Endothelial cell of umbilical vein (primary cell): Measurements from ENCODE around the gene MIA. TPM values are rescaled to one million over a fixed set of nuclear protein-coding genes. Genes with fewer than 3 reads are reported as not detected.
"Not testable (repeated sequence)": the region's sequence is repeated elsewhere in the genome, so short reads cannot be mapped to it uniquely, and the experiment has no call there.

Experiments
- BruUV-seq: library from RNA; stranded (reverse); fragments of 400-500 nt; replicated peaks from 2 replicates; lab custom pipeline; 2021; lab: Mats Ljungman, UMichigan
- CTCF ChIA-PET: fragments of 300-600, 350-600 bp; sonication (Branson Sonifier 250); formaldehyde crosslinking; loops from one replicate; lab custom pipeline; 2021; ENCODE audit warnings: antibody characterized with exemption, inconsistent platforms; lab: Charles Lee
- POLR2A ChIA-PET: fragments of 300-600, 350-600 bp; sonication (Branson Sonifier 250); formaldehyde crosslinking; loops from one replicate; lab custom pipeline; 2021; ENCODE audit warnings: antibody characterized with exemption, inconsistent platforms; lab: Charles Lee
- DNase-seq: peaks from one replicate; pipeline ENCODE4 v3.0.0-alpha.2; 2011; ENCODE audit warnings: low read depth, low spot score
- FAIRE-seq: peaks from 2 replicates; lab custom pipeline; 2011; peaks lifted over from hg19 to GRCh38; lab: Jason Lieb, UNC
- H2AFZ ChIP-seq: 2 replicates; pipeline ENCODE4 v1.6.0; 2012; ENCODE audit warnings: low read depth, low read length, control low read depth, inconsistent platforms
- H3K27ac ChIP-seq: 2 replicates; pipeline ENCODE4 v1.5.1; 2011; ENCODE audit warnings: low read depth, mild to moderate bottlenecking, control low read depth, low read length, moderate library complexity; ENCODE audit not compliant: insufficient read depth
- H3K27me3 ChIP-seq, 2 experiments: 2 replicates each; pipeline versions ENCODE4 v1.6.0 to v1.6.1; 2011; ENCODE audit warnings: low read length in 2 of 2, mixed read lengths in 1 of 2; ENCODE audit not compliant: control insufficient read depth in 2 of 2, insufficient read depth in 2 of 2
- H3K36me3 ChIP-seq, 2 experiments: 2 replicates in 1 of 2; 3 replicates in 1 of 2; pipeline ENCODE4 v1.5.1; 2011; ENCODE audit warnings: low read length in 2 of 2, mild to moderate bottlenecking in 1 of 2, moderate library complexity in 1 of 2; ENCODE audit not compliant: control insufficient read depth in 2 of 2, insufficient read depth in 2 of 2; ENCODE audit errors: extremely low read depth in 1 of 2
- H3K4me1 ChIP-seq: 3 replicates; pipeline ENCODE4 v1.5.1; 2011; ENCODE audit warnings: mild to moderate bottlenecking, low read length; ENCODE audit not compliant: control insufficient read depth, insufficient read depth; ENCODE audit errors: extremely low read depth
- H3K4me2 ChIP-seq: 2 replicates; pipeline ENCODE4 v1.6.1; 2011; ENCODE audit warnings: low read length, control low read depth, mixed read lengths; ENCODE audit not compliant: insufficient read depth
- H3K4me3 ChIP-seq, 3 experiments: fragments of 200-600 bp in 1 of 3; sonication (generic), shearing (Covaris generic) in 1 of 3; replicated peaks in 1 of 3; 2 replicates each; pipeline ENCODE4 v1.5.1; 2011 to 2016; ENCODE audit warnings: control low read depth in 3 of 3, low read length in 3 of 3, mild to moderate bottlenecking in 2 of 3, inconsistent platforms in 1 of 3, low read depth in 1 of 3, moderate library complexity in 1 of 3; ENCODE audit not compliant: insufficient read depth in 1 of 3
- H3K79me2 ChIP-seq: 2 replicates; pipeline ENCODE4 v1.6.0; 2012; ENCODE audit warnings: low read length, inconsistent platforms; ENCODE audit not compliant: control insufficient read depth, insufficient read depth
- H3K9ac ChIP-seq: replicated peaks from 2 replicates; pipeline ENCODE3; 2011; ENCODE audit warnings: low read length, control low read depth; ENCODE audit not compliant: insufficient read depth; ENCODE audit errors: extremely low read depth
- H3K9me1 ChIP-seq: replicated peaks from 3 replicates; pipeline ENCODE4 v1.6.0; 2011; ENCODE audit warnings: mild to moderate bottlenecking, low read length; ENCODE audit not compliant: control insufficient read depth, insufficient read depth; ENCODE audit errors: extremely low read depth
- H3K9me3 ChIP-seq: replicated peaks from 2 replicates; pipeline ENCODE4 v1.5.1; 2012; ENCODE audit warnings: low read length, inconsistent platforms; ENCODE audit not compliant: control insufficient read depth, insufficient read depth
- H4K20me1 ChIP-seq: replicated peaks from 2 replicates; pipeline ENCODE3; 2011; ENCODE audit warnings: mild to moderate bottlenecking, low read length; ENCODE audit not compliant: control insufficient read depth, insufficient read depth; ENCODE audit errors: extremely low read depth
- CTCF ChIP-seq, 2 donors: IDR thresholded peaks; 1 replicate in 1 of 2; 2 replicates in 1 of 2; pipeline ENCODE4 v1.5.1; 2011; ENCODE audit warnings: low read length in 2 of 2, mild to moderate bottlenecking in 2 of 2, moderate library complexity in 2 of 2, control low read depth in 1 of 2, inconsistent platforms in 1 of 2, low read depth in 1 of 2; ENCODE audit not compliant: insufficient read depth in 1 of 2; ENCODE audit errors: extremely low read depth in 1 of 2
- EZH2 ChIP-seq: IDR thresholded peaks from 2 replicates; pipeline ENCODE4 v1.6.1; 2012; ENCODE audit warnings: borderline replicate concordance, low read depth, mild to moderate bottlenecking, moderate library complexity, low read length, inconsistent platforms; ENCODE audit not compliant: severe bottlenecking
- FOS ChIP-seq: IDR thresholded peaks from 2 replicates; pipeline ENCODE4 v1.6.1; 2011; ENCODE audit warnings: mild to moderate bottlenecking, low read length, moderate library complexity, borderline replicate concordance; ENCODE audit not compliant: insufficient read depth
- GATA2 ChIP-seq: IDR thresholded peaks from 2 replicates; pipeline ENCODE4 v1.7.0; 2011; ENCODE audit warnings: low read depth, mild to moderate bottlenecking, moderate library complexity, mixed read lengths, low read length; ENCODE audit not compliant: insufficient read length, insufficient read depth
- JUN ChIP-seq: IDR thresholded peaks from 2 replicates; pipeline ENCODE4 v1.6.1; 2011; ENCODE audit warnings: borderline replicate concordance, low read depth; ENCODE audit not compliant: insufficient read length, insufficient read depth
- MYC ChIP-seq: IDR thresholded peaks from one replicate; pipeline ENCODE4 v1.6.1; 2011; ENCODE audit warnings: mild to moderate bottlenecking, low read depth, low read length
- POLR2A ChIP-seq: IDR thresholded peaks from 2 replicates; pipeline ENCODE4 v1.6.1; 2012; ENCODE audit warnings: low read depth, mild to moderate bottlenecking, control low read depth, low read length
- POLR2AphosphoS5 ChIP-seq: IDR thresholded peaks from 2 replicates; pipeline ENCODE4 v1.6.1; 2012; ENCODE audit warnings: low read depth, mild to moderate bottlenecking, control low read depth, low read length, moderate library complexity; ENCODE audit not compliant: insufficient read depth
- dilution Hi-C: fragments of 300-500 bp; cut with MboI; formaldehyde crosslinking; loops from one replicate; pipeline ENCODE4 v1.15.0; 2019; ENCODE audit warnings: low sequenced_read_pairs; ENCODE audit not compliant: extremely low pct_ligation_motif_present
- intact Hi-C: fragments of 100-400 bp; cut with micrococcal nuclease; formaldehyde crosslinking; loops from one replicate; pipeline ENCODE4 v1.10.0; 2022
- polyA plus RNA-seq, 4 experiments: library from polyadenylated mRNA; depleted of rRNA in 3 of 4; stranded (reverse) in 3 of 4; unstranded in 1 of 4; fragments of >200 nt; gene quantifications; 2 replicates each; pipeline versions ENCODE4 v1.2.1 to v1.2.3, GENCODE V29; 2011 to 2012; ENCODE audit warnings: missing spikeins in 1 of 4
- total RNA-seq: library from RNA; stranded (reverse); gene quantifications from 2 replicates; pipeline ENCODE4 v1.2.3, GENCODE V29; 2021
- TF ChIP-seq, protein P1 (sequence below): IDR thresholded peaks from 2 replicates; pipeline ENCODE4 v1.6.1; 2011; ENCODE audit not compliant: insufficient read depth, insufficient read length

Gene MIA
- total and polyA plus RNA-seq, 2 donors (not counting 3 experiments of a cell fraction or from before 2014, with no cell fraction given) = 0.32 TPM; not detected in 1

DNA sequence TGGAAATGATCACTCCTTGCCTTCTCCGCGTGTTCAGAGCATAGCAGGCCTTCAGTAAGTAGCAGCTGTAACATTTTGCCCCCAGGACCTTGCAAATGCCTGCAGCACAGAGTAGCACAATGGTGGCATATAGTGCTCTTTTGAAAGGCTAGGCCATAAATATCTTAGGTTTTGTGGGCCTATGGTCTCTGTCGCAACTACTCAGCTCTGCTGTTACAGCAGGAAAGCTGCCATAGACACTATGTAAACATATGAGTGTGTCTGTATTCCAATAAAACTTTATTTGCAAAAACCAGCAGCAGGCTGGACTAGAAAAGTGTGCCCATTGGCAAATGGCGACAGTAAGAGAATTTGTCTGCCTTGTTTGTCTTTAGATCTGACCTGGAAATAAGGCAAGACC lies 49.0 kb upstream of the MIA start:
- no peak overlapping the region for H3K27ac ChIP-seq
- H3K36me3 ChIP-seq = peaks cover 12 to 21% of the 10 kb centered on the region in 2 experiments
- H3K4me3 ChIP-seq = no peak overlapping the region
- CTCF ChIA-PET = no interaction called here
- no peak overlapping the region for H3K9ac ChIP-seq
- H3K9me3 ChIP-seq = no peaks in the 10 kb centered on the region
- dilution Hi-C loops (no loop called here), intact Hi-C loops (no loop called here)
- peaks cover 15% of the 10 kb centered on the region for H3K4me1 ChIP-seq
- H2AFZ ChIP-seq = no peak overlapping the region
- H3K9me1 ChIP-seq = no peaks in the 10 kb centered on the region
- H3K27me3 ChIP-seq = no peaks in the 10 kb centered on the region
- H3K4me2 ChIP-seq = no peak overlapping the region
- FAIRE-seq (no peak), DNase-seq (no peak)
- H4K20me1 ChIP-seq = no peaks in the 10 kb centered on the region
- no TSS peak for BruUV-seq
- TF ChIP-seq, protein P1, sequence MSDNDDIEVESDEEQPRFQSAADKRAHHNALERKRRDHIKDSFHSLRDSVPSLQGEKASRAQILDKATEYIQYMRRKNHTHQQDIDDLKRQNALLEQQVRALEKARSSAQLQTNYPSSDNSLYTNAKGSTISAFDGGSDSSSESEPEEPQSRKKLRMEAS = no peak
- no peak for TF ChIP-seq EZH2
- TF ChIP-seq JUN = no peak
- TF ChIP-seq POLR2AphosphoS5 = no peak
- TF ChIP-seq MYC = no peak
- TF ChIP-seq POLR2A = no peak
- TF ChIP-seq FOS = no peak
- TF ChIP-seq GATA2 = no peak
- TF ChIP-seq CTCF (IDR thresholded peaks at IDR 0.05; ENCODE audit: extremely low read depth in 1 of 2, insufficient read depth in 1 of 2, low read depth in 1 of 2, low read length in 2 of 2) = no peak
- H3K79me2 ChIP-seq = peaks cover 18% of the 10 kb centered on the region
- POLR2A ChIA-PET = no interaction called here

DNA sequence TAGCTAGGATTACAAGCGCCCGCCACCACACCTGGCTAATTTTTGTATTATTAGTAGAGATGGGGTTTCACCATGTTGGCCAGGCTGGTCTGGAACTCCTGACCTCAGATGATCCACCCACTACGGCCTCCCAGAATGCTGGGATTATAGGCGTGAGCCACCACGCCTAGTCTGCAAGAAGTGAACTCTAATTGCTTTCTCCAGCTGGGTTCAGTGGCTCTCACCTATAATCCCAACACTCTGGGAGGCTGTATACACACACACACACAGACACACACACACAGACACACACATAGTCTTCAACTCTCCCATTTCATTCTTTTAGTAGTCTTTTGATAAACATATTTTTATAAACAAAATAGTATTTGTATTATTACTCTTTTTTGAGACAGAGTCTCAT lies 45.3 kb upstream of the MIA start:
- H3K4me2 ChIP-seq, H3K9me1 ChIP-seq, H3K9me3 ChIP-seq, H4K20me1 ChIP-seq, POLR2A ChIA-PET, H3K4me1 ChIP-seq, intact Hi-C loops, FAIRE-seq, H2AFZ ChIP-seq, BruUV-seq, H3K9ac ChIP-seq, H3K27me3 ChIP-seq, H3K27ac ChIP-seq, H3K79me2 ChIP-seq, DNase-seq, H3K4me3 ChIP-seq, CTCF ChIA-PET, dilution Hi-C loops: not testable (repeated sequence)
- peaks cover 14 to 29% of the 10 kb centered on the region in 2 experiments for H3K36me3 ChIP-seq

GRCh38 chr19:40732304-40732703 lies 43.0 kb upstream of the MIA start:
- H3K9me3 ChIP-seq, intact Hi-C loops, BruUV-seq, H3K4me1 ChIP-seq, H3K27ac ChIP-seq, H3K4me2 ChIP-seq, H3K4me3 ChIP-seq, H3K9me1 ChIP-seq, dilution Hi-C loops, H3K9ac ChIP-seq, DNase-seq, POLR2A ChIA-PET, H3K27me3 ChIP-seq, H4K20me1 ChIP-seq, FAIRE-seq, H2AFZ ChIP-seq, H3K79me2 ChIP-seq: not testable (repeated sequence)
- H3K36me3 ChIP-seq = peaks cover 21 to 38% of the 10 kb centered on the region in 2 experiments
- CTCF ChIA-PET = interaction anchor here (1.2 to 1.7 kb wide), 2 partner anchors 13 to 98 kb away, joined by 3 to 4 read pairs; no protein-coding TSS in a partner anchor
